Neural progenitor cell (in vitro differentiated cells): Measurements from ENCODE around the gene RYR1.
"Not testable (repeated sequence)": the region's sequence is repeated elsewhere in the genome, so short reads cannot be mapped to it uniquely, and the experiment has no call there.

Experiments
- CTCF ChIP-seq: fragments of 200-600 bp; sonication (generic); IDR thresholded peaks from 2 replicates; pipeline ENCODE4 v1.5.1; 2017; ENCODE audit warnings: antibody characterized with exemption, mild to moderate bottlenecking
- EZH2 ChIP-seq: fragments of 200-600 bp; sonication (generic); IDR thresholded peaks from 2 replicates; pipeline ENCODE4 v1.6.1; 2017; ENCODE audit warnings: antibody characterized with exemption, mild to moderate bottlenecking, moderate library complexity
- EZH2phosphoT487 ChIP-seq: fragments of 200-600 bp; sonication (generic); IDR thresholded peaks from 2 replicates; pipeline ENCODE4 v1.6.1; 2017; ENCODE audit warnings: antibody characterized with exemption

- not testable (repeated sequence) for TF ChIP-seq CTCF, EZH2, EZH2phosphoT487
Measured at GRCh38 chr19:38472725-38473124, 39.2 kb downstream of the RYR1 start.
